WTC11 (cell line): ENCODE results near the gene LDB3. TPM values are rescaled to one million over a fixed set of nuclear protein-coding genes. Genes with fewer than 3 reads are reported as not detected.

Experiments used
- ATAC-seq: fragments of 200-7000 bp; cut with Tn5 transposase; 2 replicates; pipeline ENCODE4 v1.10.0; 2021; ENCODE audit warnings: mild to moderate bottlenecking, moderate library complexity
- CTCF ChIA-PET: fragments of 300-600 bp; sonication (Branson Sonifier 250); formaldehyde crosslinking; loops from one replicate; lab custom pipeline; 2021; ENCODE audit warnings: antibody characterized with exemption; lab: Charles Lee
- POLR2A ChIA-PET: fragments of 350-600 bp; sonication (Branson Sonifier 250); formaldehyde crosslinking; loops from one replicate; lab custom pipeline; 2021; ENCODE audit warnings: antibody characterized with exemption; lab: Charles Lee
- DNase-seq: peaks from one replicate; pipeline ENCODE4 v3.0.0; 2021; ENCODE audit warnings: low spot score
- H3K27ac Mint-ChIP-seq: 2 replicates; pipeline ENCODE4 v1.8.0; 2021; ENCODE audit warnings: mixed read lengths
- H3K27me3 Mint-ChIP-seq: 2 replicates; pipeline ENCODE4 v1.8.0; 2021; ENCODE audit warnings: low read depth, mild to moderate bottlenecking, moderate library complexity, mixed read lengths
- H3K36me3 Mint-ChIP-seq: 2 replicates; pipeline ENCODE4 v1.8.0; 2021; ENCODE audit warnings: mixed read lengths
- H3K4me1 Mint-ChIP-seq: 2 replicates; pipeline ENCODE4 v1.8.0; 2022; ENCODE audit warnings: mixed read lengths
- H3K4me3 Mint-ChIP-seq: 2 replicates; pipeline ENCODE4 v1.8.0; 2021; ENCODE audit warnings: mild to moderate bottlenecking, moderate library complexity, mixed read lengths
- H3K9me3 Mint-ChIP-seq: 2 replicates; pipeline ENCODE4 v1.8.0; 2021; ENCODE audit warnings: mixed read lengths
- ARID4B ChIP-seq: sonication (generic); formaldehyde crosslinking; IDR thresholded peaks from 2 replicates; pipeline ENCODE4 v1.8.0; 2023; ENCODE audit warnings: missing genetic modification reagents, mild to moderate bottlenecking, borderline replicate concordance
- ATF6 ChIP-seq: sonication (generic); formaldehyde crosslinking; IDR thresholded peaks from 2 replicates; pipeline ENCODE4 v1.8.1; 2023; ENCODE audit warnings: mild to moderate bottlenecking, missing genetic modification reagents
- CREM ChIP-seq: sonication (generic); formaldehyde crosslinking; IDR thresholded peaks from 2 replicates; pipeline ENCODE4 v1.8.1; 2022; ENCODE audit warnings: mild to moderate bottlenecking, missing genetic modification reagents, moderate library complexity
- E2F4 ChIP-seq: sonication (generic); formaldehyde crosslinking; IDR thresholded peaks from 2 replicates; pipeline ENCODE4 v1.8.1; 2022; ENCODE audit warnings: low read depth, mild to moderate bottlenecking, moderate library complexity, missing genetic modification reagents, borderline replicate concordance
- E2F5 ChIP-seq: sonication (generic); formaldehyde crosslinking; IDR thresholded peaks from 2 replicates; pipeline ENCODE4 v1.8.1; 2022; ENCODE audit warnings: mild to moderate bottlenecking, moderate library complexity, missing genetic modification reagents
- EMX1 ChIP-seq: fragments of 250-450 bp; sonication (Bioruptor Pico); IDR thresholded peaks from 2 replicates; pipeline ENCODE4 v1.8.0; 2021; ENCODE audit warnings: mild to moderate bottlenecking
- FOXK1 ChIP-seq: sonication (generic); formaldehyde crosslinking; IDR thresholded peaks from 2 replicates; pipeline ENCODE4 v1.8.0; 2022; ENCODE audit warnings: mild to moderate bottlenecking, moderate library complexity, missing genetic modification reagents
- GRHL2 ChIP-seq: fragments of 250-450 bp; sonication (Bioruptor Pico); IDR thresholded peaks from 2 replicates; pipeline ENCODE4 v1.8.0; 2022; ENCODE audit warnings: mild to moderate bottlenecking, moderate library complexity; ENCODE audit not compliant: insufficient replicate concordance, severe bottlenecking
- HMGXB4 ChIP-seq: sonication (generic); formaldehyde crosslinking; IDR thresholded peaks from 2 replicates; pipeline ENCODE4 v1.8.1; 2023; ENCODE audit warnings: mild to moderate bottlenecking, moderate library complexity, missing genetic modification reagents
- IRF1 ChIP-seq: sonication (generic); formaldehyde crosslinking; IDR thresholded peaks from 2 replicates; pipeline ENCODE4 v1.8.0; 2023; ENCODE audit warnings: missing genetic modification reagents
- JUN ChIP-seq: sonication (generic); formaldehyde crosslinking; IDR thresholded peaks from 2 replicates; pipeline ENCODE4 v1.8.0; 2023; ENCODE audit warnings: mild to moderate bottlenecking, missing genetic modification reagents
- SOX15 ChIP-seq: fragments of 250-450 bp; sonication (Bioruptor Pico); IDR thresholded peaks from 2 replicates; pipeline ENCODE4 v1.9.0; 2021; ENCODE audit warnings: mild to moderate bottlenecking
- TEAD1 ChIP-seq: sonication (generic); formaldehyde crosslinking; IDR thresholded peaks from 2 replicates; pipeline ENCODE4 v1.8.0; 2022; ENCODE audit warnings: mild to moderate bottlenecking, missing genetic modification reagents
- ZNF263 ChIP-seq: sonication (generic); formaldehyde crosslinking; IDR thresholded peaks from 2 replicates; pipeline ENCODE4 v1.8.1; 2022; ENCODE audit warnings: low read depth, mild to moderate bottlenecking, moderate library complexity, missing genetic modification reagents
- ZNF396 ChIP-seq: fragments of 250-450 bp; sonication (Bioruptor Pico); IDR thresholded peaks from 2 replicates; pipeline ENCODE4 v1.8.0; 2021; ENCODE audit warnings: mild to moderate bottlenecking, moderate library complexity, borderline replicate concordance
- ZNF423 ChIP-seq: fragments of 250-450 bp; sonication (Bioruptor Pico); IDR thresholded peaks from 2 replicates; pipeline ENCODE4 v2.1.2; 2022; ENCODE audit warnings: mild to moderate bottlenecking, moderate library complexity
- total RNA-seq: library from RNA; stranded (reverse); gene quantifications from 3 replicates; pipeline ENCODE4 v1.2.3, GENCODE V29; 2021

Gene LDB3
- total RNA-seq, 1 experiment from 2014 or later = 0.42 TPM

- POLR2A ChIA-PET = no interaction called here
- TF ChIP-seq ZNF263 (CRISPR knock-in tag) (no peak), FOXK1 (no peak), CREM (CRISPR knock-in tag) (no peak), ARID4B (CRISPR knock-in tag) (no peak), E2F5 (CRISPR knock-in tag) (no peak), TEAD1 (CRISPR knock-in tag) (no peak), ATF6 (CRISPR knock-in tag) (no peak), EMX1 (CRISPR knock-in tag) (no peak), IRF1 (CRISPR knock-in tag) (no peak), HMGXB4 (CRISPR knock-in tag) (no peak), JUN (CRISPR knock-in tag) (no peak), SOX15 (CRISPR knock-in tag) (no peak), ZNF423 (CRISPR knock-in tag) (no peak), GRHL2 (CRISPR knock-in tag) (no peak), E2F4 (CRISPR knock-in tag) (no peak), ZNF396 (CRISPR knock-in tag) (no peak)
- TF ChIP-seq, all 79 proteins: peak for 0
- DNase-seq (no peak), ATAC-seq (peak; percentile 24)
- Mint-ChIP-seq H3K36me3 (no peaks in the 10 kb centered on the region), H3K4me3 (no peak overlapping the region), H3K27me3 (no peaks in the 10 kb centered on the region), H3K4me1 (peaks cover 39% of the 10 kb centered on the region), H3K9me3 (no peaks in the 10 kb centered on the region), H3K27ac (0 out of 2 replicates have a peak overlapping the region, but pooled peaks have one; percentile 45)
- CTCF ChIA-PET = interaction anchor here (0.7 to 1.5 kb wide), 5 partner anchors 11 to 280 kb away, joined by 3 to 8 read pairs (median 3); no protein-coding TSS in a partner anchor
Measured at GRCh38 chr10:86673827-86674581, 5.7 kb downstream of the LDB3 start.
